NOMO-1 treated with dmso at 0.1 percent for 144 hours (cell line): ENCODE results near the gene COBLL1.
"Not testable (repeated sequence)": the region's sequence is repeated elsewhere in the genome, so short reads cannot be mapped to it uniquely, and the experiment has no call there.

Experiments used
- DNase-seq: peaks from one replicate; lab custom pipeline; 2025; ENCODE audit not compliant: unreplicated experiment; lab: John Stamatoyannopoulos, UW

COBLL1 gene

GRCh38 chr2:164841719-164842623, at the start of gene COBLL1:
Gene COBLL1, minus strand, starts transcription at chr2:164841823. Its CDS starts 627 bp downstream, at chr2:164841196.
- DNase-seq: no peak

- DNase-seq: no peak
Observed at GRCh38 chr2:164890544-164890943, 48.9 kb upstream of the COBLL1 start.

- no peak for DNase-seq
Observed at GRCh38 chr2:164888592-164888991, 47.0 kb upstream of the COBLL1 start.

DNA sequence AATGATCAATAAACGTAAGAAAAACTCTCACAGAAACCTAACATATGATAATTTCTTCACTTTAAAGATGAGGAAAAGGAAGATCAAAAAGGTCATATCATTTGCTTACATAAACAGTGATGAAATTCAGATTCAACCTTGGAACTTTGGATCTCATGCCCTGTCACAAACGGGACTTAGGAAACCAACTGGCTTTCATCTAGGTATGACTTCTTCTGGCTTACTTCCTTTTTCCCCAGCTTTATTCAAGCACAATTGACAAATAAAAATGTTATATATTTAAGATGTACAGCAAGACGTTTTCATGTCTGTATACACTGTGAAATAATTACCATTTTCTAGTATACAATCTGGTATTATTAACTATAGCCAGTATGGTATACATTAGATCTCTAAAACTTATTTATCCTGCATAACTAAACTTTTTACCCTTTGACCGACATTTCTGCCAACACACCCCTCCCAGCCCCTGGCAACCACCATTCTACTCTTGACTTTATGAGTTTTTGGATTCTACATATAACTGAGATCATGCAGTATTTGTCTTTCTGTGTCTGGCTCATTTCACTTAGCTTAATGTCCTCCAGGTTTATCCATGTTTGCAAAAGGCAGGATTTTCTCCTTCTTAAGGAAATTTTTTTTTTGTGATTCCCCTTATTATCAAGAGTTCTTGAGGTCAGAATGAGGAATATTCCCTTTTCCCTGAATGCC, 46.0 kb upstream of the COBLL1 start:
- no peak for DNase-seq

DNA sequence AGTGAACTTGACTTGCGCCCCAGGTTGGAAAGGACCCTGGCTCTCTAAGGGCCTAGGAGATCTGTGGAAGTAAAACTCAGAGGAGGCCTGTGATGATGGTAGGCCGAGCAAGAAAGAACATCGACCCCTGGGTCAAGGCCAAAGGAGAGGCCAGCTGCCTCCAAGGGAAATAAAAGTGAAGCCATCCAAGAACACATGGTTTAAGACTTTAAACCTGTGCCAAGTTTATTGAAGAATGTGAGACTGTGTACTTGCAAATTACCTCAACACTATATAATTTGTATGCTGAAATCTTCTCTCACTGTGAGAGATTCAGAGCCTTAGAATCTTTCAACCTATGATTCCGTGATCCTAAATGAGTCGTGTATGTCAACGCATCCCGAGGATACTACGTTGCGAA, 40.7 kb upstream of the COBLL1 start:
- no peak for DNase-seq

- DNase-seq: no peak
Observed at GRCh38 chr2:164881524-164881923, 39.9 kb upstream of the COBLL1 start.

GRCh38 chr2:164879901-164880535, 38.4 kb upstream of the COBLL1 start:
- DNase-seq: no peak

- DNase-seq: no peak
Observed at GRCh38 chr2:164877927-164878326, 36.3 kb upstream of the COBLL1 start.

DNA sequence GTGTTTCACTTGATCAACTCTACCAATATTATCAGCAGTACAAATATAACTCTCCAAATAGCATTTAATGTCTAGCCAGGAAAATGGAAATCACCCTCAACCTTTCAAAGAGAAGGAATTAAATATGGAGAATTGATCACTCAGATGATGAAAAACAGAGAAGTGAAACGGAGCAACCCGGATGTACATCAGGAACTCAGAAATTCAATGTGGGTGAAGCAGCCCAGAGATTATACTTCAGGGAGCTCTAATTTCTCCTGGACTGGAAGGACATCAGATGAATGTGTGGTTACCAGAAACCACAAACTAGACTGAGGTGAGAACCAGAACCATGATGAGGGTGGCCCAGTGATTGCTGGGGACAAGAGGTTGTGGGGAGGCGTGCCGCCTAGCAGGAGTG, 35.5 kb upstream of the COBLL1 start:
- DNase-seq: no peak

GRCh38 chr2:164875334-164876205, 33.9 kb upstream of the COBLL1 start:
- DNase-seq: no peak

GRCh38 chr2:164873210-164873908, 31.7 kb upstream of the COBLL1 start:
- DNase-seq: no peak

DNA sequence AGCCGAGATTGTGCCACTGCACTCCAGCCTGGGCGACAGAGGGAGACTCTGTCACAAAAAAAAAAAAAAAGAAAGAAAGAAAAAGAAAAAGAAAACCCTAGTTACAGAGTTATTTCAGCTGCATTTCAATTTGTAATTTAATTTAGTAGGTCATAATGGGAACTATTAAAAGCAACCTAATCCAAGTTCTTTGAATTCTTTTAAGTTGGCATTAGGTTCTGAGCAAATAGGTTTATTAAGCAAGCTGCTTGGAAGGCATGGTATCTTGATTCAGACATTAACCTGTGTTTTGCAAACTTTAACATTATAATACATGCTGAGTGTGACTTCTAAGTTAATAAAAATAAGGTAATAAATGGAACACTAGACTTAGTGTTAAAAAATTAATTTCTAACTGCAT, 29.8 kb upstream of the COBLL1 start:
- DNase-seq: no peak

DNA sequence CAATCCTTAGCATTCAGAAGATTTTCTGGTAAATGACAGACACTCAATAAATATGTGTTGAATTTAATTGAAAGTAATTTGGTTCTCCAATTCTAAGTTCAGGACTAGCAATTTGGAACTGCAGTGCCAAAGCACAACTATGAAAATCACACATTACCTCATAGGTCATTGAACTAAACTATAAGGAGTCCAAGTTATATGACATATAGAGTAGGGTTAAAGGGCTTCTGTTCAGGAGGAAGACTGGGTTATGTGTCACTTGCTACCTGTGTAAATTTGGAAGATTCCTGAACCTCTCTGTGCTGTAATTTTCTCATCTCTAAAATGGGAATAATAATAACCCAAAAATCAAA, 27.8 kb upstream of the COBLL1 start:
- DNase-seq: no peak

DNA sequence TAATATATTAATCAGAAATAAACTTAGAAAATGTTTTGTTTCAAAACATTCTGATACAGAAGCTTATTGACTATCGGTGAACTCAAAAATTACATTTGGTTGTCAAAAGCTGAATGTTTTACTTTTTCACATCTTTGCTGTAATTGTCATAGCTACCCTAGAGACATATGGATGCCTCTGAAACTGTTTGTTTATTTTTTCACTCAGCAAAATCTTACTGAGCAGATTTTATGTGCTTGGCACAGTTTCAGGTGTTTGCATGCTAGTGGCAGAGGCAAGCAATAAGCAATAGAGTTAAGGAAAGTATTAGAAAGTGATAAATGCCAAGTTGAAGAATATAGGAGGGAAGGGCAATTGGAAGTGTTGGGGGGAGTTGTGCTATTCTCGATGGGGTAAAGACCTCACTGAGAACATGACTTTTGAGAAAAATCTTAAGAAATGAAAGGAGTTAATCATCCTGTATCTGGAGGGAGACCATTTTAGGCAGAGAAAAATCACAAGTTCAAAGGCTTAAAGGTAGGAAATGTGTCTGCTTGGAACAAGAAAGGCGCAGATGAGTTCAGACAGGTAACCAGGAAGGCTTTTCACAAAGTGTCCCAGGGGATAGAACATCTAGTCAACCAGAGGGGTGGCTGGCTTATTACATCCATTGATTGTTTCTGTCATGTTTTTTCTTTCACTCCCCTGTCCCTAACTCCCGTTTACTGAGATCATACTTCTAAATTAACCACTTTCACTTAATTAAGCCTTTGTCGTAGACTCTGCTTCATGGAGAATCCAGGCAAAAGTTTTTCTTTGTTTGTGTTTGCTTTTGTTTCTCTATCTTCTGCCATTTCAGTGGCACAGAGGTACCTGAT, 27.2 kb upstream of the COBLL1 start:
- DNase-seq: no peak

DNA sequence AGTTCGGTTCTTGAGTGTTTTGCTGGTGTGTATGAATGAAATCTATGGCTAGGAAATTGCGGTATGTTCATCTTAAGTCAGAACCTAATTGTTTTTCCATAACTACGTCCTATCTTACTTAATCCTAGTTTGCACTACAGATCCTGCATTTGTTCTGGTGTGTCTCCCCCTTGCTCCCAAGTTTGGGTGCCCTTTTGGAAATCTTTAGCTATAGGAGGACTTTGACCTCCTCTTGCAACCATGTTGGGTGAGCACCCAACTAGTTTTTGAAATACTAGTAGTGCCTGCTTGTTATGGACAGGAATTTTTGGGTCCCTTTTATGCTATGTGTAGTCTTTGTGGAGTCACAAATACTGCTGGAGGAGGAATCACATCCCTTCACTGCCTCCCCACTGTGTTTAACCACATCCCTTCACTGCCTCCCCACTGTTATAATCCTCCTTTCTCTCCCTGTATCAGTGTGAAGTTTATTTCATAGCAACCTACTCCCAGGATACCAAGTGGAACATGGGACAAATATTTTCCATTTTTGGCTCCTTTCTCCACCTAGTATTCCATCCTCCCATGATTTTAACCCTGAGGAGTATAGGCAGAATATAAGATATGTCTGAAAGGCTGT, 26.3 kb upstream of the COBLL1 start:
- no peak for DNase-seq

- DNase-seq: peak; percentile 4
Observed at GRCh38 chr2:164866381-164866780, 24.8 kb upstream of the COBLL1 start.

- no peak for DNase-seq
Observed at GRCh38 chr2:164860694-164861042, 19.0 kb upstream of the COBLL1 start.

DNA sequence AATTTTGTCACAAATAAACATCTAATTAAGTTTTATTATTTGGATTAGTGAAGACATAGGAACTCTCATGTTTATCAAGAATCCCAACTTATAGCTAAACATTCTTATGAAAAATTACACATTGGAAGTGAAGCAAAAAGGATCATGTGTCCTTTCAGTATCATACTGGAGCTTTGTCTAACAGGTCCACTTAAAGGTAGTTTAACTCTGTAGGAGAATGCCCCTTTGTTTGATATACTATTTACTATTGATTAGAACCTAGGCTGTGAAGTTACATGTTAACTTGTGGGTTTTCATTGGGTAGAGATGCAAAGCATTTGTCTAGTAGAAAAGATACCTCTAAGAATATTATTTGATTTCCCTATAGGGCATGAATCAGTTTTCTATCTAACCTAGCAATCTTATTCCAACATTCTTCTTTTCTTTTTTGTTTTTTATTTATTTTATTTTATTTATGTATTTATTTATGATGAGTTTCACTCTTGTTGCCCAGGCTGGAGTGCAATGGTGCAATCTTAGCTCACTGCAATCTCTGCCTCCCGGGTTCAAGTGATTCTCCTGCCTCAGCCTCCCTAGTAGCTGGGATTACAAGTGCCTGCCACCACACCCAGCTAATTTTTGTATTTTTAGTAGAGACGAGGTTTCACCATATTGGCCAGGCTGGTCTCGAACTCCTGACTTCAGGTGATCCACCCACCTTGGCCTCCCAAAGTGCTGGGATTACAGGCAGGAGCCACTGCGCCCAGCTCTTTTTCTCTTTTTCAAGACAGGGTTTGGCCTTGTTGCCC, 18.5 kb upstream of the COBLL1 start:
- DNase-seq: not testable (repeated sequence)
